ENCODE measurements around the gene NHLRC4. TPM values are rescaled to one million over a fixed set of nuclear protein-coding genes. Genes with fewer than 3 reads are reported as not detected.

The NHLRC4 gene
- total and polyA plus RNA-seq, 2 of the 13 experiments (the other 11 are each of a cell fraction or from before 2014, with no cell fraction given), result 0.40 to 0.59 TPM

GRCh38 chr16:521381-522210, 45.2 kb upstream of the NHLRC4 start (continued):
- TF ChIP-seq ZNF142 (CRISPR knock-in tag; IDR thresholded peaks at IDR 0.05) (no peak), MEIS2 (CRISPR knock-in tag; IDR thresholded peaks at IDR 0.05) (0 out of 2 replicates have a peak, but pooled peaks have one; percentile 17), ZNF530 (CRISPR knock-in tag; IDR thresholded peaks at IDR 0.05; ENCODE audit: low read depth) (no peak), POLR2A (IDR thresholded peaks at IDR 0.05; ENCODE audit: insufficient read depth in 1 of 2, low read depth in 2 of 2, low read length in 2 of 2) (0 out of 4 replicates have a peak, but pooled peaks of 1 of the 2 experiments have one; percentile 8), CTCF (CRISPR knock-in tag; IDR thresholded peaks at IDR 0.05) (0 out of 2 replicates have a peak, but pooled peaks have one; percentile 19), ZNF354B (CRISPR knock-in tag; IDR thresholded peaks at IDR 0.05) (no peak), DNMT3B (CRISPR knock-in tag; conservative IDR thresholded peaks at IDR 0.05) (no peak), AKAP8 (CRISPR knock-in tag; IDR thresholded peaks at IDR 0.05) (peak; percentile 42), ZC3H13 (CRISPR knock-in tag; IDR thresholded peaks at IDR 0.05) (peak; percentile 50; the same call in 1 of the 2 replicates), ZNF432 (CRISPR knock-in tag; IDR thresholded peaks at IDR 0.05; ENCODE audit: borderline replicate concordance) (no peak), ZNF687 (CRISPR knock-in tag; IDR thresholded peaks at IDR 0.05) (peak; percentile 16; the same call in 1 of the 2 replicates)
